Left lung (tissue), 10 donors: ENCODE data around the gene EGFL7. TPM values are rescaled to one million over a fixed set of nuclear protein-coding genes. Genes with fewer than 3 reads are reported as not detected.

ENCODE experiments used
- ATAC-seq: fragments of 200-7000 bp; cut with Tn5 transposase; one replicate; pipeline ENCODE4 v1.9.1; 2020; ENCODE audit warnings: moderate library complexity
- DNase-seq, 4 donors: peaks; one replicate each; pipeline ENCODE4 v3.0.0-alpha.2; 2013 to 2020
- H3K27ac ChIP-seq, 2 donors: fragments of 200-600 bp; sonication (generic) in 1 of 2; one replicate each; pipeline versions ENCODE4 v1.5.0 to v1.8.0; 2020 to 2021
- H3K27me3 ChIP-seq, 2 donors: fragments of 200-600 bp; sonication (generic) in 1 of 2; one replicate each; pipeline versions ENCODE4 v1.5.0 to v1.8.0; 2020 to 2021
- H3K36me3 ChIP-seq, 2 donors: fragments of 200-600 bp; sonication (generic) in 1 of 2; one replicate each; pipeline versions ENCODE4 v1.5.0 to v1.8.0; 2020 to 2021
- H3K4me1 ChIP-seq, 2 donors: fragments of 200-600 bp; one replicate each; pipeline ENCODE4 v1.8.0; 2021
- H3K4me3 ChIP-seq, 2 donors: fragments of 200-600 bp; sonication (generic) in 1 of 2; one replicate each; pipeline versions ENCODE4 v1.5.0 to v1.8.0; 2020 to 2021; ENCODE audit warnings: mild to moderate bottlenecking in 1 of 2
- H3K9me3 ChIP-seq, 2 donors: fragments of 200-600 bp; sonication (generic) in 1 of 2; one replicate each; pipeline versions ENCODE4 v1.5.0 to v1.8.0; 2020 to 2021
- intact Hi-C, 2 donors: fragments of 100-400 bp; cut with DNase I; formaldehyde crosslinking; loops; one replicate each; pipeline versions ENCODE4 v1.11.2 to v1.14.2; 2022
- polyA plus RNA-seq, 6 donors: library from polyadenylated mRNA; unstranded; fragments of 120-200 nt; gene quantifications; one replicate each; pipeline ENCODE4 v1.2.1, GENCODE V29; 2013; ENCODE audit not compliant: insufficient read length in 6 of 6
- total RNA-seq, 2 donors: library from RNA; stranded (reverse); fragmentation: NEBNext Ultra II Directional; extraction: Animal tissue kit (Norgen Biotek cat#: 25700); gene quantifications; one replicate each; pipeline ENCODE4 v1.2.1, GENCODE V29; 2021
- TF ChIP-seq, protein P1 (sequence below), 2 donors: fragments of 200-600 bp; sonication (generic) in 1 of 2; IDR thresholded peaks; one replicate each; pipeline versions ENCODE4 v1.5.0 to v1.8.0; 2021; ENCODE audit warnings: antibody characterized with exemption in 2 of 2
- donor health status: DM: no; HTN: yes; CAD: no.
- donor health status: DM: no; HTN: no; CAD: no.

The EGFL7 gene
- total and polyA plus RNA-seq, 8 donors: 65.7 to 165 (median 101) TPM

DNA sequence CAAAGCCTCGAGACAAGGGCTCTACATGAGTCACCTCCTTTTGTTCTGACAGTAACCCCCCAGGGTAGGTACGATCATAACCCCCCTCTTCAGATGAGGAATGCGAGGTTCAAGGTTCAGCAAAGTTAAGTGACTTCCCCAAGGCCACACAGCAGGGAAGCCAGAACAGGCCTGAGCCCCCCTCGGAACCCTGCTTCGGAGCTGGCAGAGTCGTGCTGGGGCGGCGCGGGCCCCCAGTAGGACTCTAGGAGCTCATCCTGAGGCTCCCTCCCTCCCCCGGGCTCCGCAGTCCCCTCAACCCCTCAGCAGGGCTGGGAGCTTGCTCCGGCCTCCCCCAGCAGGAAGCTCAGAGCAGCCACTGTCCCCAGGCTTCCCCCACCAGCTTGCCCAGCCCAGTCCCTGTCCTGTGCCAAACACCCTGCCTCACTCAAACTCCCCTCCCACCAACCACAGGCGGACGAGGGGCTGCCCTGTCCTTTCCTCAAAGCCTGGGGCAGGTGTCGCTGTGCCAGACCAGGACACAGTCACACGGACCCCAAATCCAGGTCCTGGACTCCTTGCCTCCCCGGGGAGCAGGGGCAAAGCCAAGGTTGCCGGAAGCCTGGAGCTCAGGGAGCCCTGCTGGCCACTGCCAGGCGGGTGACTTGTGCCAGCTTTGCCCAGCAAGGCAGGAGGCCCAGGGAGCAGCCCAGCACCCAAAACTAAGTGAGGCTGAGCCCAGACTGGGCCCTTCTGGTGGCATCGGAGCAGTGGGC lies 19.4 kb downstream of the EGFL7 start:
- Histone ChIP-seq H3K9me3 (no peaks in the 10 kb centered on the region), H3K4me3 (no peak overlapping the region), H3K27me3 (no peaks in the 10 kb centered on the region), H3K4me1 (peaks cover 21 to 81% of the 10 kb centered on the region in 2 donors), H3K36me3 (peaks cover 0 to 11% of the 10 kb centered on the region in 2 donors), H3K27ac (no peak overlapping the region)
- intact Hi-C loops: no loop called here
- TF ChIP-seq, protein P1, sequence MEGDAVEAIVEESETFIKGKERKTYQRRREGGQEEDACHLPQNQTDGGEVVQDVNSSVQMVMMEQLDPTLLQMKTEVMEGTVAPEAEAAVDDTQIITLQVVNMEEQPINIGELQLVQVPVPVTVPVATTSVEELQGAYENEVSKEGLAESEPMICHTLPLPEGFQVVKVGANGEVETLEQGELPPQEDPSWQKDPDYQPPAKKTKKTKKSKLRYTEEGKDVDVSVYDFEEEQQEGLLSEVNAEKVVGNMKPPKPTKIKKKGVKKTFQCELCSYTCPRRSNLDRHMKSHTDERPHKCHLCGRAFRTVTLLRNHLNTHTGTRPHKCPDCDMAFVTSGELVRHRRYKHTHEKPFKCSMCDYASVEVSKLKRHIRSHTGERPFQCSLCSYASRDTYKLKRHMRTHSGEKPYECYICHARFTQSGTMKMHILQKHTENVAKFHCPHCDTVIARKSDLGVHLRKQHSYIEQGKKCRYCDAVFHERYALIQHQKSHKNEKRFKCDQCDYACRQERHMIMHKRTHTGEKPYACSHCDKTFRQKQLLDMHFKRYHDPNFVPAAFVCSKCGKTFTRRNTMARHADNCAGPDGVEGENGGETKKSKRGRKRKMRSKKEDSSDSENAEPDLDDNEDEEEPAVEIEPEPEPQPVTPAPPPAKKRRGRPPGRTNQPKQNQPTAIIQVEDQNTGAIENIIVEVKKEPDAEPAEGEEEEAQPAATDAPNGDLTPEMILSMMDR (IDR thresholded peaks at IDR 0.05): no peak
- no peak for ATAC-seq
- no peak for DNase-seq

DNA sequence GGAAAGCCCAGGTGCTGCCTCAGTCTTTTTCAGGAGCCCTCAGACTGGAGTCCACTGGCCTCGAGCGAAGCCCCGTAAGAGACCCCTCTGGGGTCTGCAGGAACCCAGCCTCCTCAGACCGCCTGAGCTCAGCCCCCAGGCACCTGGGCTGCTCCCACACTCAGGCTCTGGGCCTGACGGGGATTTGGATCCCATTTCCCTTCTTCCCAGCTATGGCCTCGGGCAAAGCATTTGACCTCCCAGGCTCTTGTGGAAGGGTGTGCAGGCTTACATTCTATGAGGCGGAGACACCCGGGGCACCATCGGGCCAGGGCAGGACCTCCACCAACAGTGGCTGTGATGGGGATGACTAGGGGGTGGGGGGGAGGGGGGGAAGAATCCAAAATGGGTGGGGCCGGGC lies 20.0 kb downstream of the EGFL7 start:
- DNase-seq: no peak
- peaks cover 21 to 82% of the 10 kb centered on the region in 2 donors for H3K4me1 ChIP-seq

DNA sequence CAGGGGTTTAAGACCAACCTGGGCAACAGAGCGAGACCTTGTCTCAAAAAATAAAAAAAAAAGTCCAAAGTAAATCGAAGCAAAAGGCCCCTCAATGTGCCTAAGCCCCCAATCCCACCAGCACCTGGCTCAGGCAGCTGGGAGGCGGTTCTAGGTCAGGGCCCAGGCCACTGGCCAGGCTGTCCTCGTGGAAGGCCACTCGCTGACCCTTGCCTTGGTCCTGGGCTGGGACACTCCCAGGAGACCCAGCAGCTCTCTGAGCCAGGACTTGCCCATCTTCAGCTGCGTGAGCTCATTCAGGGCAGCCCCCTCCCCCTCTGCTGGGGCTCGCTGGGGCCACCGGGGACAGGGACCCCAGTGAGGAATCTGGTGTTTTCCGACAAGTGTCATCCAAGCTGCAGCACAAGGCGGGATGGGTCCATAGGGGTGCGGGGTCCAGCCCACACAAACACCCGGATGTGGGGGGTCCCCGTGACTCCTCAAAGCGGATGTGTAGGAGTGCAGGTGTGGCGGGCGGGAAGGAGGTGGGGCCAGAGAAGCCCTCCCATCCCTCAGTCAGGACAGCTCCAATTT lies 20.5 kb downstream of the EGFL7 start:
- intact Hi-C loops: no loop called here
- Histone ChIP-seq H3K4me1 (peaks cover 27 to 82% of the 10 kb centered on the region in 2 donors), H3K27ac (no peak overlapping the region), H3K4me3 (no peak overlapping the region), H3K27me3 (no peaks in the 10 kb centered on the region), H3K36me3 (peaks cover 0 to 5% of the 10 kb centered on the region in 2 donors), H3K9me3 (no peaks in the 10 kb centered on the region)
- no peak for DNase-seq
- no peak for ATAC-seq
- TF ChIP-seq, protein P1 (IDR thresholded peaks at IDR 0.05): no peak

More for the DNA sequence above, 20.0 kb downstream of the EGFL7 start:
- ATAC-seq: no peak
- TF ChIP-seq, protein P1 (IDR thresholded peaks at IDR 0.05): no peak
- intact Hi-C loops: no loop called here
- Histone ChIP-seq H3K27ac (no peak overlapping the region), H3K27me3 (no peaks in the 10 kb centered on the region), H3K36me3 (peaks cover 0 to 5% of the 10 kb centered on the region in 2 donors), H3K4me3 (no peak overlapping the region), H3K9me3 (no peaks in the 10 kb centered on the region)

DNA sequence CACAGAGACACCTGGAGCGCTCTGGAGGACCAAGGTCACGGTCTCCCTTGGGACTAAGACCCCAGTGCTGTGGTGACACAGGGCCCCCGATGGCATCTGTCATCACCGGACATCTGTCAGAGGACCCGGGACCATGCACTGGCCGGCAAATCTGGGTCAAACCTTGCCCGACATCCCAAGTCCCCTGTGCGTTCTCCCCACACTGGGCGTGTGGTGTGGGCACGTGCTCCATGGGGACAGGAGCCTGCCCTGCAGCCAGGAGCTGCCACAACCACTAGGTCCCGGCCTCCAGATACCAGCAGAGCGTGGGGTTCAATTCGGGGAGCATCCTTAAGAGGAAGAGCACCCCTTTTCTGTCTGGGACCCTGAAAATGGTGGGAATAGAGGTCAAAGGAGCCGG lies 21.0 kb downstream of the EGFL7 start:
- ATAC-seq: no peak
- Histone ChIP-seq H3K27ac (no peak overlapping the region), H3K9me3 (no peaks in the 10 kb centered on the region), H3K4me3 (no peak overlapping the region), H3K27me3 (no peaks in the 10 kb centered on the region), H3K36me3 (peaks cover 0 to 5% of the 10 kb centered on the region in 2 donors), H3K4me1 (peaks cover 28 to 82% of the 10 kb centered on the region in 2 donors)
- DNase-seq: no peak
- TF ChIP-seq, protein P1 (IDR thresholded peaks at IDR 0.05): no peak
- intact Hi-C loops: no loop called here

DNA sequence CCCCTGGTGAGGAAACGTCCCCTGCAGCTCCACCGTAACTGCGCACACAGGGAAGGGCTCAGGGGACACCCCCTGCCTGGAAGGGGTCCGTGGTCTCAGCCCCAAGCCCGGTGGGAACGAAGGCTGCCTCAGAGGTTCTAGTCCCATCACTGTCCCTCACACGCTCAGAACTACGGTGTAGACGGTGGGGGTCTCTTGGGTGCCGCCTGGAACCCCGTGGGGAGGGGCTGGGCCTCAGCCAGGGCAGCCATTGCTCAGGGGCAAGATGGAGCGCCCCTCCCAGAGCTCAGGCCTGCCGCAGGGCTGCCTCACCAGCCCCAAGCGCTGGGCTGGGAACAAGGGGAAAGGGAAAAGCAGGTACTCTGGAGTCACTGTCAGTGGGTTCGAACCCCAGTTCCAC lies 21.6 kb downstream of the EGFL7 start:
- Histone ChIP-seq H3K4me3 (no peak overlapping the region), H3K27ac (no peak overlapping the region), H3K9me3 (no peaks in the 10 kb centered on the region), H3K36me3 (peaks cover 0 to 5% of the 10 kb centered on the region in 2 donors), H3K27me3 (no peaks in the 10 kb centered on the region), H3K4me1 (peaks cover 28 to 82% of the 10 kb centered on the region in 2 donors)
- TF ChIP-seq, protein P1 (IDR thresholded peaks at IDR 0.05): no peak
- no peak for DNase-seq
- no peak for ATAC-seq
- intact Hi-C loops: no loop called here
